SK-N-SH (cell line): ENCODE results near the gene FIBP. TPM values are rescaled to one million over a fixed set of nuclear protein-coding genes. Genes with fewer than 3 reads are reported as not detected.

ENCODE experiments used
- CTCF ChIA-PET: fragments of 300-600, 350-600 bp; formaldehyde crosslinking; extraction: SDS; loops from one replicate; lab custom pipeline; 2021; lab: Yijun Ruan, JAX
- POLR2A ChIA-PET: fragments of 350-600 bp; sonication (Branson Sonifier 250); formaldehyde crosslinking; extraction: SDS; loops from one replicate; lab custom pipeline; 2020; ENCODE audit warnings: antibody characterized with exemption, inconsistent platforms; lab: Yijun Ruan, JAX
- DNase-seq: peaks from one replicate; pipeline ENCODE4 v3.0.0; 2012
- H2AFZ ChIP-seq: fragments of 200-600 bp; sonication (generic); 2 replicates; pipeline ENCODE4 v1.8.1; 2016; ENCODE audit warnings: antibody characterized with exemption, mild to moderate bottlenecking, low read depth
- H3F3A ChIP-seq: fragments of 200-600 bp; sonication (generic); replicated peaks from 2 replicates; pipeline ENCODE3; 2016; ENCODE audit warnings: antibody characterized with exemption, mild to moderate bottlenecking; ENCODE audit not compliant: insufficient read depth
- H3K27ac ChIP-seq, 2 experiments: fragments of 200-500 bp in 1 of 2; fragments of 200-600 bp in 1 of 2; sonication (Bioruptor generic) in 1 of 2; sonication (generic), shearing (Covaris generic) in 1 of 2; 2 replicates each; pipeline versions ENCODE4 v1.5.1 to v1.6.1; 2014 to 2016; ENCODE audit warnings: low read depth in 2 of 2, inconsistent platforms in 1 of 2, low read length in 1 of 2, mild to moderate bottlenecking in 1 of 2, mixed read lengths in 1 of 2
- H3K27me3 ChIP-seq: fragments of 200-600 bp; sonication (generic), shearing (Covaris generic); 2 replicates; pipeline ENCODE4 v1.6.1; 2016; ENCODE audit warnings: mixed run types; ENCODE audit not compliant: insufficient read depth
- H3K36me3 ChIP-seq, 2 experiments: fragments of 200-500 bp in 1 of 2; fragments of 200-600 bp in 1 of 2; sonication (Bioruptor generic) in 1 of 2; sonication (generic) in 1 of 2; replicated peaks in 1 of 2; 2 replicates each; pipeline versions ENCODE3 to v1.5.1; 2014 to 2016; ENCODE audit warnings: low read length in 1 of 2, mild to moderate bottlenecking in 1 of 2; ENCODE audit not compliant: insufficient read depth in 2 of 2, control insufficient read depth in 1 of 2
- H3K4me1 ChIP-seq, 2 experiments: fragments of 200-500 bp in 1 of 2; fragments of 200-600 bp in 1 of 2; sonication (Bioruptor generic) in 1 of 2; sonication (generic), shearing (Covaris generic) in 1 of 2; 2 replicates each; pipeline versions ENCODE4 v1.5.1 to v1.6.1; 2014 to 2016; ENCODE audit warnings: low read depth in 1 of 2, low read length in 1 of 2, mixed run types in 1 of 2; ENCODE audit not compliant: insufficient read depth in 2 of 2, control insufficient read depth in 1 of 2
- H3K4me2 ChIP-seq: fragments of 200-600 bp; sonication (generic), shearing (Covaris generic); 2 replicates; pipeline ENCODE4 v1.6.1; 2017; ENCODE audit warnings: mixed run types
- H3K4me3 ChIP-seq, 2 experiments: fragments of 200-500 bp in 1 of 2; fragments of 200-600 bp in 1 of 2; sonication (Bioruptor generic) in 1 of 2; sonication (generic), shearing (Covaris generic) in 1 of 2; 2 replicates each; pipeline versions ENCODE4 v1.5.1 to v1.8.1; 2014 to 2016; ENCODE audit warnings: low read depth in 2 of 2, inconsistent platforms in 1 of 2, low read length in 1 of 2, mild to moderate bottlenecking in 1 of 2, mixed read lengths in 1 of 2, moderate library complexity in 1 of 2
- H3K79me2 ChIP-seq: fragments of 200-600 bp; sonication (generic); 2 replicates; pipeline ENCODE4 v1.8.1; 2017; ENCODE audit warnings: mild to moderate bottlenecking; ENCODE audit not compliant: insufficient read depth
- H3K9ac ChIP-seq: fragments of 200-600 bp; sonication (generic); 2 replicates; pipeline ENCODE4 v1.6.1; 2017; ENCODE audit warnings: mixed run types
- H3K9me2 ChIP-seq: fragments of 200-600 bp; sonication (generic); 2 replicates; pipeline ENCODE4 v1.6.1; 2017; ENCODE audit warnings: mixed run types
- H3K9me3 ChIP-seq: fragments of 200-600 bp; sonication (generic); 2 replicates; pipeline ENCODE4 v1.6.1; 2017; ENCODE audit warnings: mixed run types, mild to moderate bottlenecking, moderate library complexity
- H4K20me1 ChIP-seq: fragments of 200-600 bp; sonication (generic); 2 replicates; pipeline ENCODE4 v1.6.1; 2017; ENCODE audit warnings: mild to moderate bottlenecking, mixed run types; ENCODE audit not compliant: insufficient read depth
- CTCF ChIP-seq: fragments of 200-600 bp; sonication (generic); IDR thresholded peaks from 2 replicates; pipeline ENCODE4 v1.6.1; 2017; ENCODE audit warnings: antibody characterized with exemption, mild to moderate bottlenecking, moderate library complexity
- GATA2 ChIP-seq: sonication (generic); formaldehyde crosslinking; IDR thresholded peaks from 2 replicates; pipeline ENCODE4 v1.5.0; 2020; ENCODE audit warnings: mild to moderate bottlenecking, missing genetic modification reagents
- MAX ChIP-seq: IDR thresholded peaks from 2 replicates; pipeline ENCODE4 v1.4.0; 2012; ENCODE audit warnings: low read depth
- POLR2AphosphoS5 ChIP-seq: IDR thresholded peaks from 2 replicates; pipeline ENCODE4 v1.6.1; 2012; ENCODE audit warnings: low read depth, low read length
- RCOR1 ChIP-seq: fragments of 150-350 bp; IDR thresholded peaks from 2 replicates; pipeline ENCODE4 v1.6.1; 2017; ENCODE audit warnings: antibody characterized with exemption, low read length
- USF1 ChIP-seq: IDR thresholded peaks from 2 replicates; pipeline ENCODE4 v1.4.0; 2012; ENCODE audit warnings: low read depth, borderline replicate concordance
- ZBTB33 ChIP-seq: IDR thresholded peaks from 2 replicates; pipeline ENCODE4 v1.4.0; 2012; ENCODE audit warnings: low read depth, borderline replicate concordance
- WGBS: methylation state at CpG from one replicate; pipeline ENCODE4 v1.1.6; 2017; ENCODE audit warnings: low lambda C conversion rate; 5-methylcytosine and 5-hydroxymethylcytosine counted together
- polyA plus RNA-seq, 3 experiments: library from polyadenylated mRNA; depleted of rRNA; stranded (reverse); fragments of >200 nt; gene quantifications; 2 replicates each; pipeline ENCODE4 v1.2.3, GENCODE V29; 2012

Gene FIBP
- polyA plus RNA-seq, 1 of the 3 experiments (the other 2 are of a cell fraction), result 190 TPM

- WGBS, result 97% methylated on average over 6 of the region's 6 CpGs
- H3K36me3 ChIP-seq, result peaks cover 44 to 55% of the 10 kb centered on the region in 2 experiments
- CTCF ChIA-PET, result interaction anchor here (0.7 to 5.3 kb wide), 8 partner anchors 7 to 142 kb away, joined by 3 to 30 read pairs (median 6); partner anchors contain the start of genes FIBP, KAT5 and MUS81
Measured at GRCh38 chr11:65853246-65853979, 34.9 kb downstream of the FIBP start.

GRCh38 chr11:65852508-65853245, 35.6 kb downstream of the FIBP start:
- no peak overlapping the region for H3K9ac ChIP-seq
- H3K4me2 ChIP-seq, result no peak overlapping the region
- peaks cover 42% of the 10 kb centered on the region for H3K79me2 ChIP-seq
- 95% methylated on average over 8 of the region's 33 CpGs for WGBS
- peaks cover 65% of the 10 kb centered on the region for H3F3A ChIP-seq
- peak; percentile 36 for DNase-seq
- H3K9me3 ChIP-seq, result no peaks in the 10 kb centered on the region
- H2AFZ ChIP-seq, result no peak overlapping the region
- peaks cover 0 to 20% of the 10 kb centered on the region in 2 experiments; a peak in 2 of 4 replicates for H3K4me1 ChIP-seq
- H3K9me2 ChIP-seq, result no peaks in the 10 kb centered on the region
- H4K20me1 ChIP-seq, result peaks cover 56% of the 10 kb centered on the region
- no peaks in the 10 kb centered on the region for H3K27me3 ChIP-seq
- CTCF ChIA-PET, result interaction anchor here (0.7 to 5.3 kb wide), 10 partner anchors 8 to 141 kb away, joined by 3 to 30 read pairs (median 6); partner anchors contain the start of genes FIBP, KAT5 and MUS81
- H3K4me3 ChIP-seq, result no peak overlapping the region
- H3K27ac ChIP-seq, result no peak overlapping the region
- H3K36me3 ChIP-seq, result peaks cover 44 to 55% of the 10 kb centered on the region in 2 experiments
- POLR2A ChIA-PET, result interaction anchor here (0.7 to 2.1 kb wide), 8 partner anchors 9 to 162 kb away, joined by 3 to 14 read pairs (median 4); partner anchors contain the start of genes CCDC85B and SNX32
- TF ChIP-seq POLR2AphosphoS5 (peak; percentile 5), ZBTB33 (no peak), GATA2 (CRISPR knock-in tag) (no peak), USF1 (no peak)

More at GRCh38 chr11:65853246-65853979, 34.9 kb downstream of the FIBP start:
- Histone ChIP-seq H3K27me3 (no peaks in the 10 kb centered on the region), H3K27ac (no peak overlapping the region; a peak in 1 of 4 replicates), H3K4me2 (no peak overlapping the region; the same call in 1 of the 2 replicates), H4K20me1 (peaks cover 56% of the 10 kb centered on the region), H3K9me2 (no peaks in the 10 kb centered on the region), H3F3A (peaks cover 67% of the 10 kb centered on the region), H3K9ac (no peak overlapping the region), H3K4me3 (no peak overlapping the region), H2AFZ (no peak overlapping the region), H3K4me1 (peaks cover 0 to 20% of the 10 kb centered on the region in 2 experiments; a peak in 2 of 4 replicates), H3K79me2 (peaks cover 45% of the 10 kb centered on the region), H3K9me3 (no peaks in the 10 kb centered on the region)
- peak; percentile 45 for DNase-seq
- no peak for TF ChIP-seq MAX
- TF ChIP-seq CTCF, result peak; percentile 9; the same call in 1 of the 2 replicates
- TF ChIP-seq RCOR1, result no peak
- POLR2A ChIA-PET, result interaction anchor here (0.7 to 2.1 kb wide), 8 partner anchors 10 to 163 kb away, joined by 3 to 14 read pairs (median 3); partner anchors contain the start of genes CCDC85B and SNX32
